GM18526 (cell line): ENCODE results near the gene WWOX.

Experiments used
- POLR2A ChIP-seq: IDR thresholded peaks from 3 replicates; pipeline ENCODE4 v1.6.1; 2011; ENCODE audit not compliant: insufficient read length; ENCODE audit errors: extremely low read depth

WWOX gene

DNA sequence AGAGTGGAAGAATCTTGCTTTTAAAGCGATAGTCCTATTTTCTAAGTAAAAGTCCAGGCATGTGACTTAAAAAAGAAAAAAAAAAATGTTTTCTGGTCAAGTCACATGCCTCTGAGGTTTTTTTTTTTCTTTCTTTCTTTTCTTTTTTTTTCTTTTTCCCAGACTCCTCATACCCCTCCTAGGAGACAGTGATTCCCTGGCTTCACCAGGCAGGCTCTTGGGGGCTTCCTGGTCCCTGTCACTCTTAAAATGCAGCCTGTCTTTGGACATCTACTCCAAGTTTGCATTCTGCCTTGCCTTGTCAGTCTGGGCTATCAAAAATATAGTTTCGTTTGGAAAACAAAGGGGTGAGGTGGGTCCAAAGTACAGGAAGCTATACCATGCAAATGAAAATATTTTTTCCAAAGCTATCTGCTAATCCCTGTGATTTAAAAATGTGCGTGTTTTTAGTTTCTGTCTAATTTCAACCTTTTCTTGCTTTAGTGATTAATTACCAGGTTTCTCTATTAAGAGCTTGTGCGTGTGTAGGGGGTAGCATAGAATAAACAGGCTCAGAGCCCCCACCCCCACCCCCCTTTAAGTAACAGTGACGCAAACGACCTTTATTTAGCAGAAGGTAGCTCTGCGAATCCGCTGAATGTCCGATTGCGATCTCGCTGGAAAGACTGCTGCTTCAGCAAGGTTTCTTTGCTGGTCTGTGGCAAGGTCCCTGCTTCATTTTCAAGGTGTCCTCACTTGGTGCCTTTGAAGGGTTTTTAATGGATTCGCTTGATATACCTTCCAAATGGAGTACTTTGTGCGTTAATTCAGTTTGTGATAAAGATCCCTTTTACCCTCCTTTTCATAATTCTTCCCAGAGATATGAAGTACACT lies 510.2 kb downstream of the WWOX start:
- TF ChIP-seq POLR2A: no peak

GRCh38 chr16:78611318-78611717 lies 511.9 kb downstream of the WWOX start:
- TF ChIP-seq POLR2A: no peak

GRCh38 chr16:78619811-78620210 lies 520.4 kb downstream of the WWOX start:
- TF ChIP-seq POLR2A: no peak

DNA sequence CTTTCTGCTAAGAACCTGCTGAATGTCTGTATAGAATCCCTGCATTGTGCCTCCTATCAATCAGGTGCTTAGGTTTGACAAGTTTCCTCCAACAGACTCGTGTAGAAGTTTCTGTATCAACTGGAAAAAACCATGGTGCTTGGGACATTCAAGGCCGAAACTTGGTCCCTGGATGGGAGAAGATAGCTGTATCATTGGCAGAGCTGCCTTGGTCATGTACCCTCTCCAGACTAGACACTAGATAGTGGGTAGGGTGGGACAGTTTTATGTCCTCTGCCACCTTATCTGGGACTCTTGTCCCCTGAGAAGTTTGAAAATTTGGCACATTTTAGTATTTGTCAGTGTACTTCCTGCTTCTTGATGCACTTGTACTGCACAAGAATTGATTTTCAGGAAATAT lies 520.8 kb downstream of the WWOX start:
- TF ChIP-seq POLR2A: no peak

DNA sequence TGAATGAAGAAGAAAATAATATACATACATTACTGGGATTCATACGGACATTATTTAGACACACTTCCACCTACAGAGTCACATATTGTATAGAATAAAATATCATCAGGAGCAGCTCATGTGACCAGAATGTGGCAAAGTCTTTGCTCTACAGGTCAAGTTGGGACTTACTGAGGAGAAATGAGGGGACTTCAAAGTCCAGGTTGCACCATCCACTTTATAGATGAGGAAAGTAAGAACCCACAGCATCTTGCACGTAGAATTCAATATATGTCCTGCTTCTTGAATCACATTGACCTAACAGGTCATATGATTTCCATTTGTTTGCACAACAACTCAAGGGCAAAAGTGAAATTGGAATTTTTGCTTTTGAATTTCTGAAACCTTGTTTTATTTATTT lies 524.3 kb downstream of the WWOX start:
- TF ChIP-seq POLR2A: no peak

DNA sequence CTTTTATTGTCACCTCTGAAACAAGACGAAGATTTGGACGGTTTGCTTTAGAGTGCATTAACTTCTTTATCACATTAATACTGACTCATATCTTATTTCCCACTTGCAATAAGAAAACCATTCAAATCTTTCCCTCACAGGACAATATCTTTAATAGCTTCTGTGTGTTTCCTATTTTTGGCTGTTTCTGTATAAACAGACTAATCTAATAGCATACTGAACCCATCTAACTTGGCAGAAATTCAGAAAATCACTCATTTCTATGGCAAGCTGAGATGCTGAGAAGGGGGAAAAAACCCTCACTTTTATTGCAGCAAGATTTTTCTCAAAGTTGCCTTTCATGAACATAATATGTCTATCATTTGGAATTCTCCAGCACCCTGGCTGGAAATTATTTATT lies 524.9 kb downstream of the WWOX start:
- no peak for TF ChIP-seq POLR2A

DNA sequence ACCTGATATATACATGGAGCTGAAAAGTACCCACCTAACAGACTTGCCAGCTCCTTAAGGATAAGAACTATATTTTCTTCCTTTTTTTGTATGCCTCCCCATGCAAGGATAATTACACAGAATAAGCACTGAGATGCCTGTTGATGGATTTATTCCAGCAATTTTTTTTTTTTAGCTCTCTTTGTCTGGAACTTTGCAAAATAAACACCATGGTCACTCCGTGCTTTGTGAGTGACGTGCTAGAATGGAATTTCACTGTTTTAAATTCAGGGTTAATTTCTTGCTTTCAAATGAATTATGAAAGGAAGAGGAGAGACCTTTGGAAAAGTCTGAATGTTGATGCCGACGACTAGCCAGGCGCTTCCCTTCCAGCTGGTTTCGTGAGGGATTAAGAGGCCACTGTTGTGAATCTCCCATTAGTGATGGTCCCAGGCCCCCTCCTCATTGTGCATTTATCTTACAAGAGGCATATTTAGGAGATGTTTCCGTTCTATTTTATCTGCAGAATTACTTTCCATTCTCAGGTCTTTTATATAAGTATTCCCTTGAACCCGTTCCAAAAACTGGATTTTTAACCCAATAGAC lies 529.1 kb downstream of the WWOX start:
- no peak for TF ChIP-seq POLR2A

DNA sequence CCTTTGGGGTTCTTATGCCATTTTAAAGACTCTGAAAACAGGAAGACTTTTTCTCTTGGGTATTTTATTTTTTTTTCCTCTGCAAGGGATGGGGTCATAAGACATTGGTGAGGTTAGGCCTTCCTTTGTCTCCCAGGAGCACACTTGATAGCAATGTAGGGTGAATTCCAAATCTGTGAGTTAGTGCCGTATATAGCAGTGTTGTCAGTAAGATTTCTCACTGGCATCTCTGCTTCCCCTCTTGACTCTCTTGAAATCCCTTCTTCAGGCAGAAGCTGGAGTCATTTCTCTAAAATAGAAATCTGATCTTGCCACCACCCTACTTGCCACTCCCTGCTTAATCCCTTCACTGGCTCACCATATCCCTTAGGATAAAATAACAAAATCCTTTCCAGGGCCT lies 529.7 kb downstream of the WWOX start:
- no peak for TF ChIP-seq POLR2A

DNA sequence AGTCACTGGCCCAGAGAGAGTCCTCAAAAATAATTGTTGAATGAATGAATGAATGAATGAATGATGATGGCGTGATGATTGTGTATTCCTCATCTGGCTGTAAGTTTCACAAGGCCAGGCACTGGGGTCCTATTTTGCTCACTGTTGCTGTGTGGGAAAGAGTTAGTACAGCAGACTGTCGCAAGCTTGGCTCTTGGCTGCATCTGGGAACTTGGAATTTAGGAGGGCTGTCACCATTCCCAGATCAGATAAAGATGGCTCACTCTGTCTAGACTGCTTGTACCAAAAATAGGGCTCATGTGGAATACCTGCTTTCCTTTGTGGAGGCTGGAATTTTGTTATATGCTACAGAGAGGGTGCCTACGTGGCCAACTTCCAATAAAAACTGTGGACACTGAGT lies 530.6 kb downstream of the WWOX start:
- no peak for TF ChIP-seq POLR2A

GRCh38 chr16:78633551-78633950 lies 534.1 kb downstream of the WWOX start:
- no peak for TF ChIP-seq POLR2A

GRCh38 chr16:78635807-78636206 lies 536.4 kb downstream of the WWOX start:
- TF ChIP-seq POLR2A: no peak

- TF ChIP-seq POLR2A: no peak
Observed at GRCh38 chr16:78638371-78638770, 538.9 kb downstream of the WWOX start.

GRCh38 chr16:78639775-78640174 lies 540.3 kb downstream of the WWOX start:
- no peak for TF ChIP-seq POLR2A

- TF ChIP-seq POLR2A: no peak
Observed at GRCh38 chr16:78640886-78641285, 541.4 kb downstream of the WWOX start.

DNA sequence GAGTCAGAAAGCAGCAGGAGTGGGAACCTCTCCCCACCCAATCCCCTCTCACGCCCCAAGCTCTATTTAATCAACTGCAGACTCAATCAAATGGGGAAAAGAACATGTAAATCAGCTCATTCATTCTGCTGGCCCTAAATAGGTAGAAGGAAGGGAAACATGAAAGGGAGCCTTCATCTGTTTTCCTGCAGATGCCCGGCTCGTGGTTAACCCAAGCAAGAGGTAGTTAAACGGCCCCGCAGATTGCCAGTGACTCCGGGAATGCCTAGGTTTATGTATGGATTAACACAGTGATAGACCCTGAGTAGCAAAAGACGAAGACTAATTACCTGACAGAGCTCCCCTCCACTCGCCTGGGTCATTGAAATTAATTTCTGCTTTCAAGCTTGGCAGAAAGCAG lies 542.0 kb downstream of the WWOX start:
- TF ChIP-seq POLR2A: no peak

DNA sequence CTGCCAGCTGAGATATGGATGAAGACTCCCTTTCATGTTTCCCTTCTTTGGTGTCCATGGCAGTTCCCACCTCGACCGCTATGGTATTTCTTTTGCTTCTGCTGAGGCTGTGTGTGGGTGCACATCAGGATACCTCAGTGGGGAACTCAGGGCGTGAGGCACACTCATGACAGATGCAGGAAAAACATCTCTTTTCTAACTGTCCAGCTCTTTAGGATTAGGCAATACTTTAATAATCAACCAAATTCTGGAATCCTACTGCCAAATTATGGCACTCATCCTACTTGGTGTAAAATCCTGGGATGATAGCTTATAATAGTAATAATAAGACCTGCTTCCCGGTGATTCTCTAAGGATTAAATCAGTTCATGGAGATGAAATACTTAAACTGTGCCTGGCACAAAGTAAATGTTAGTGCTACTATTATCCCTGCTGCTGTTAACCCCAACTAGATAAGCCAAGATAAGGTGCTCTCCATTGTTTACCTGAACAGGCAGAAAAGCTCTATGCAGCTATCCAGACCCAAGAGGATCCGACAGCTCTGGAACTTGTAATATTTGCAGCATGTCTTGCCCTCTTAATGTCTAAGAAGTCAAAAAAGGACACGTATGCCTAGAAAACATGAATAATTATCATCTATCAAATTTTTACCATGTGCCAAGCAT lies 543.3 kb downstream of the WWOX start:
- no peak for TF ChIP-seq POLR2A
